SK-N-SH (cell line): ENCODE results near the gene TP53I13. TPM values are rescaled to one million over a fixed set of nuclear protein-coding genes. Genes with fewer than 3 reads are reported as not detected.
A peak's percentile ranks its signal among the peaks of the same experiment; 100 is the strongest.

Experiments
- CTCF ChIA-PET: fragments of 300-600, 350-600 bp; formaldehyde crosslinking; extraction: SDS; loops from one replicate; lab custom pipeline; 2021; lab: Yijun Ruan, JAX
- POLR2A ChIA-PET: fragments of 350-600 bp; sonication (Branson Sonifier 250); formaldehyde crosslinking; extraction: SDS; loops from one replicate; lab custom pipeline; 2020; ENCODE audit warnings: antibody characterized with exemption, inconsistent platforms; lab: Yijun Ruan, JAX
- DNase-seq: peaks from one replicate; pipeline ENCODE4 v3.0.0; 2012
- H2AFZ ChIP-seq: fragments of 200-600 bp; sonication (generic); 2 replicates; pipeline ENCODE4 v1.8.1; 2016; ENCODE audit warnings: antibody characterized with exemption, mild to moderate bottlenecking, low read depth
- H3F3A ChIP-seq: fragments of 200-600 bp; sonication (generic); replicated peaks from 2 replicates; pipeline ENCODE3; 2016; ENCODE audit warnings: antibody characterized with exemption, mild to moderate bottlenecking; ENCODE audit not compliant: insufficient read depth
- H3K27ac ChIP-seq, 2 experiments: fragments of 200-500 bp in 1 of 2; fragments of 200-600 bp in 1 of 2; sonication (Bioruptor generic) in 1 of 2; sonication (generic), shearing (Covaris generic) in 1 of 2; 2 replicates each; pipeline versions ENCODE4 v1.5.1 to v1.6.1; 2014 to 2016; ENCODE audit warnings: low read depth in 2 of 2, inconsistent platforms in 1 of 2, low read length in 1 of 2, mild to moderate bottlenecking in 1 of 2, mixed read lengths in 1 of 2
- H3K27me3 ChIP-seq: fragments of 200-600 bp; sonication (generic), shearing (Covaris generic); 2 replicates; pipeline ENCODE4 v1.6.1; 2016; ENCODE audit warnings: mixed run types; ENCODE audit not compliant: insufficient read depth
- H3K36me3 ChIP-seq, 2 experiments: fragments of 200-500 bp in 1 of 2; fragments of 200-600 bp in 1 of 2; sonication (Bioruptor generic) in 1 of 2; sonication (generic) in 1 of 2; replicated peaks in 1 of 2; 2 replicates each; pipeline versions ENCODE3 to v1.5.1; 2014 to 2016; ENCODE audit warnings: low read length in 1 of 2, mild to moderate bottlenecking in 1 of 2; ENCODE audit not compliant: insufficient read depth in 2 of 2, control insufficient read depth in 1 of 2
- H3K4me1 ChIP-seq, 2 experiments: fragments of 200-500 bp in 1 of 2; fragments of 200-600 bp in 1 of 2; sonication (Bioruptor generic) in 1 of 2; sonication (generic), shearing (Covaris generic) in 1 of 2; 2 replicates each; pipeline versions ENCODE4 v1.5.1 to v1.6.1; 2014 to 2016; ENCODE audit warnings: low read depth in 1 of 2, low read length in 1 of 2, mixed run types in 1 of 2; ENCODE audit not compliant: insufficient read depth in 2 of 2, control insufficient read depth in 1 of 2
- H3K4me2 ChIP-seq: fragments of 200-600 bp; sonication (generic), shearing (Covaris generic); 2 replicates; pipeline ENCODE4 v1.6.1; 2017; ENCODE audit warnings: mixed run types
- H3K4me3 ChIP-seq, 2 experiments: fragments of 200-500 bp in 1 of 2; fragments of 200-600 bp in 1 of 2; sonication (Bioruptor generic) in 1 of 2; sonication (generic), shearing (Covaris generic) in 1 of 2; 2 replicates each; pipeline versions ENCODE4 v1.5.1 to v1.8.1; 2014 to 2016; ENCODE audit warnings: low read depth in 2 of 2, inconsistent platforms in 1 of 2, low read length in 1 of 2, mild to moderate bottlenecking in 1 of 2, mixed read lengths in 1 of 2, moderate library complexity in 1 of 2
- H3K79me2 ChIP-seq: fragments of 200-600 bp; sonication (generic); 2 replicates; pipeline ENCODE4 v1.8.1; 2017; ENCODE audit warnings: mild to moderate bottlenecking; ENCODE audit not compliant: insufficient read depth
- H3K9ac ChIP-seq: fragments of 200-600 bp; sonication (generic); 2 replicates; pipeline ENCODE4 v1.6.1; 2017; ENCODE audit warnings: mixed run types
- H3K9me2 ChIP-seq: fragments of 200-600 bp; sonication (generic); 2 replicates; pipeline ENCODE4 v1.6.1; 2017; ENCODE audit warnings: mixed run types
- H3K9me3 ChIP-seq: fragments of 200-600 bp; sonication (generic); 2 replicates; pipeline ENCODE4 v1.6.1; 2017; ENCODE audit warnings: mixed run types, mild to moderate bottlenecking, moderate library complexity
- H4K20me1 ChIP-seq: fragments of 200-600 bp; sonication (generic); 2 replicates; pipeline ENCODE4 v1.6.1; 2017; ENCODE audit warnings: mild to moderate bottlenecking, mixed run types; ENCODE audit not compliant: insufficient read depth
- CHD2 ChIP-seq: fragments of 150-350 bp; IDR thresholded peaks from 2 replicates; pipeline ENCODE4 v1.6.1; 2018; ENCODE audit warnings: low read length; ENCODE audit not compliant: partially characterized antibody
- ELF1 ChIP-seq: IDR thresholded peaks from 2 replicates; pipeline ENCODE4 v1.4.0; 2012
- EZH2phosphoT487 ChIP-seq: fragments of 200-600 bp; sonication (generic); IDR thresholded peaks from 2 replicates; pipeline ENCODE4 v1.6.1; 2017; ENCODE audit warnings: low read depth, mixed run types, mild to moderate bottlenecking, antibody characterized with exemption, moderate library complexity, borderline replicate concordance
- FOSL2 ChIP-seq: IDR thresholded peaks from 2 replicates; pipeline ENCODE4 v1.4.0; 2012; ENCODE audit warnings: low read depth, mild to moderate bottlenecking, moderate library complexity, borderline replicate concordance
- FOXJ3 ChIP-seq: sonication (generic); formaldehyde crosslinking; IDR thresholded peaks from 2 replicates; pipeline ENCODE4 v1.5.1; 2020; ENCODE audit warnings: mild to moderate bottlenecking, missing genetic modification reagents
- FOXM1 ChIP-seq: IDR thresholded peaks from 2 replicates; pipeline ENCODE4 v1.4.0; 2012; ENCODE audit warnings: low read depth, mild to moderate bottlenecking
- NFIC ChIP-seq: IDR thresholded peaks from 2 replicates; pipeline ENCODE4 v1.4.0; 2012; ENCODE audit warnings: borderline replicate concordance
- RFX5 ChIP-seq: IDR thresholded peaks from 2 replicates; pipeline ENCODE4 v1.6.1; 2012; ENCODE audit warnings: mild to moderate bottlenecking, improper control_type of control experiment, low read length
- RXRA ChIP-seq: IDR thresholded peaks from 2 replicates; pipeline ENCODE4 v1.4.0; 2012; ENCODE audit warnings: low read depth, mild to moderate bottlenecking, borderline replicate concordance
- SIN3A ChIP-seq: IDR thresholded peaks from 2 replicates; pipeline ENCODE4 v1.6.1; 2012; ENCODE audit warnings: low read depth, mild to moderate bottlenecking, low read length, moderate library complexity, borderline replicate concordance
- YY1 ChIP-seq: IDR thresholded peaks from 2 replicates; pipeline ENCODE4 v1.4.0; 2012; ENCODE audit warnings: low read depth, mild to moderate bottlenecking
- WGBS: methylation state at CpG from one replicate; pipeline ENCODE4 v1.1.6; 2017; ENCODE audit warnings: low lambda C conversion rate; 5-methylcytosine and 5-hydroxymethylcytosine counted together
- polyA plus RNA-seq, 3 experiments: library from polyadenylated mRNA; depleted of rRNA; stranded (reverse); fragments of >200 nt; gene quantifications; 2 replicates each; pipeline ENCODE4 v1.2.3, GENCODE V29; 2012
- TF ChIP-seq, protein P1 (sequence below): IDR thresholded peaks from 2 replicates; pipeline ENCODE4 v1.6.1; 2012; ENCODE audit warnings: mild to moderate bottlenecking, low read depth, low read length, moderate library complexity
- TF ChIP-seq, protein P2 (sequence below): IDR thresholded peaks from 2 replicates; pipeline ENCODE4; 2012
- TF ChIP-seq, protein P3 (sequence below): fragments of 150-350 bp; IDR thresholded peaks from 2 replicates; pipeline ENCODE4 v1.6.1; 2016; ENCODE audit warnings: mild to moderate bottlenecking, low read depth, low read length

Gene TP53I13
- polyA plus RNA-seq, 1 of the 3 experiments (the other 2 are of a cell fraction): 39.2 TPM

DNA sequence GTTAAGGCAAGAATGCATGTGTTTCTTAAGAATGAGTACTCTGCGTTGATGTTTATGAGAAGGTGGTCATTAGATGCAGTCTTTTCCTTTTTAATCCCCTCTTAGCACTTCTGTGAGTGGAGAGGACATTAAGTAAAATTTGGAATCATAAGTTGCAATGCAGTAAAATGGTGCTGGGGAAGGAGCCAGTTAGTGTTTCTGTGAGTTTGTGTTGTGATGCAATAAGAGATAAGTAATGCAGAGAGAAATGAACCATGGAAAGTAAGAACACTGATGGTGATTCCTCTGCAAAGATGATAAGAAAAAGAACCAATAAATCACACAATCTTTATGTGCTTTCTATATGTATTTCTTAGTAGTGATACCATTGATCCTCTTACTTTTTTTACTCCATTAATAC lies 21.7 kb upstream of the TP53I13 start:
- no peak overlapping the region for H3K27ac ChIP-seq
- H3K79me2 ChIP-seq: no peaks in the 10 kb centered on the region
- H3K9me3 ChIP-seq: no peaks in the 10 kb centered on the region
- H3K4me2 ChIP-seq: no peak overlapping the region
- H3F3A ChIP-seq: no peaks in the 10 kb centered on the region
- no peak for TF ChIP-seq FOXM1
- TF ChIP-seq, protein P1, sequence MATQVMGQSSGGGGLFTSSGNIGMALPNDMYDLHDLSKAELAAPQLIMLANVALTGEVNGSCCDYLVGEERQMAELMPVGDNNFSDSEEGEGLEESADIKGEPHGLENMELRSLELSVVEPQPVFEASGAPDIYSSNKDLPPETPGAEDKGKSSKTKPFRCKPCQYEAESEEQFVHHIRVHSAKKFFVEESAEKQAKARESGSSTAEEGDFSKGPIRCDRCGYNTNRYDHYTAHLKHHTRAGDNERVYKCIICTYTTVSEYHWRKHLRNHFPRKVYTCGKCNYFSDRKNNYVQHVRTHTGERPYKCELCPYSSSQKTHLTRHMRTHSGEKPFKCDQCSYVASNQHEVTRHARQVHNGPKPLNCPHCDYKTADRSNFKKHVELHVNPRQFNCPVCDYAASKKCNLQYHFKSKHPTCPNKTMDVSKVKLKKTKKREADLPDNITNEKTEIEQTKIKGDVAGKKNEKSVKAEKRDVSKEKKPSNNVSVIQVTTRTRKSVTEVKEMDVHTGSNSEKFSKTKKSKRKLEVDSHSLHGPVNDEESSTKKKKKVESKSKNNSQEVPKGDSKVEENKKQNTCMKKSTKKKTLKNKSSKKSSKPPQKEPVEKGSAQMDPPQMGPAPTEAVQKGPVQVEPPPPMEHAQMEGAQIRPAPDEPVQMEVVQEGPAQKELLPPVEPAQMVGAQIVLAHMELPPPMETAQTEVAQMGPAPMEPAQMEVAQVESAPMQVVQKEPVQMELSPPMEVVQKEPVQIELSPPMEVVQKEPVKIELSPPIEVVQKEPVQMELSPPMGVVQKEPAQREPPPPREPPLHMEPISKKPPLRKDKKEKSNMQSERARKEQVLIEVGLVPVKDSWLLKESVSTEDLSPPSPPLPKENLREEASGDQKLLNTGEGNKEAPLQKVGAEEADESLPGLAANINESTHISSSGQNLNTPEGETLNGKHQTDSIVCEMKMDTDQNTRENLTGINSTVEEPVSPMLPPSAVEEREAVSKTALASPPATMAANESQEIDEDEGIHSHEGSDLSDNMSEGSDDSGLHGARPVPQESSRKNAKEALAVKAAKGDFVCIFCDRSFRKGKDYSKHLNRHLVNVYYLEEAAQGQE: no peak
- no peak for TF ChIP-seq FOXJ3 (CRISPR knock-in tag)
- TF ChIP-seq, protein P2, sequence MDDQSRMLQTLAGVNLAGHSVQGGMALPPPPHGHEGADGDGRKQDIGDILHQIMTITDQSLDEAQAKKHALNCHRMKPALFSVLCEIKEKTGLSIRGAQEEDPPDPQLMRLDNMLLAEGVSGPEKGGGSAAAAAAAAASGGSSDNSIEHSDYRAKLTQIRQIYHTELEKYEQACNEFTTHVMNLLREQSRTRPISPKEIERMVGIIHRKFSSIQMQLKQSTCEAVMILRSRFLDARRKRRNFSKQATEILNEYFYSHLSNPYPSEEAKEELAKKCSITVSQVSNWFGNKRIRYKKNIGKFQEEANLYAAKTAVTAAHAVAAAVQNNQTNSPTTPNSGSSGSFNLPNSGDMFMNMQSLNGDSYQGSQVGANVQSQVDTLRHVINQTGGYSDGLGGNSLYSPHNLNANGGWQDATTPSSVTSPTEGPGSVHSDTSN: no peak
- no peak for TF ChIP-seq ELF1
- TF ChIP-seq YY1: no peak
- no peak for TF ChIP-seq EZH2phosphoT487
- no peak for TF ChIP-seq CHD2
- no peak for TF ChIP-seq RXRA
- TF ChIP-seq FOSL2: no peak
- no peaks in the 10 kb centered on the region for H4K20me1 ChIP-seq
- WGBS: 100% methylated on average over 1 of the region's 1 CpG
- H3K27me3 ChIP-seq: no peaks in the 10 kb centered on the region
- H3K9me2 ChIP-seq: no peaks in the 10 kb centered on the region
- CTCF ChIA-PET: interaction anchor here (3.1 kb wide), 1 partner anchor 10 kb away, joined by 14 read pairs; no protein-coding TSS in a partner anchor
- H3K4me1 ChIP-seq: peaks cover 4 to 7% of the 10 kb centered on the region in 2 experiments; a peak in 3 of 4 replicates
- POLR2A ChIA-PET: no interaction called here
- H2AFZ ChIP-seq: no peak overlapping the region
- H3K9ac ChIP-seq: no peak overlapping the region
- H3K36me3 ChIP-seq: peaks cover 45 to 58% of the 10 kb centered on the region in 2 experiments
- no peak for DNase-seq
- H3K4me3 ChIP-seq: no peak overlapping the region

DNA sequence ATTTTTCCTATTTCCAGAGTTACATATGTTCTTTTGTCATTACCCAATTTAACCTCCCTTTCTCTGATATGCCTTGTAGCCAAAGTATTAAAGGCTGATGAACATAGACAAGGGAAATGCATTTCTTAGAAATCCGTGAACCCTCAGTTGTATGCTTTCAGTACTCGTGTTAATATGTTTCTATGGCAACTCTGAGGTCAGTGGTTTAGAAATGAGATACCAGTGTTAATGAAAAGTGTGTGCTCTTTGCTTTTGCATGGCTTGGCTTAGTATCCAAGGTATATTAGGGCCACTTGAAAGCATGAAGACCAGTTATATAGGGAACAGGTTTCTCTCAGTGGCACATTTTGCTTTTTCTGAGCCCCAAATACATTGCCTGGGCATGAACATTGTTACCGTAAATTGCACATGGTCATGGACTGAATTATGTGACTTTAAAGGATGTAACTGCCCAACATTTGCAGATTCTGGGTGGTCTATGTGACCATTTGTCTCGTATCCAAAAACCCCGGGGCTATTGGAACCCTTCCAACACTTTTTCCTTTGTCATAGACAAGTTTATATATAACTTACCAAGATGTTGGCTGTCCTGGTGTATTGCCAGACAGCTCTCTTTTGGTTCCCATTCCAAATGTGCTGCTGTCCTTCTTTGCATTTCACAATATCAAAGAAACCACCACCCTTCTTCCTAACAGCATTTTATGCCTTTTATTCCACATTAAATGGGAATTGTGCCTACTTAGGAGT lies 19.2 kb upstream of the TP53I13 start:
- Histone ChIP-seq H3K4me1 (peaks cover 4 to 7% of the 10 kb centered on the region in 2 experiments; a peak in 3 of 4 replicates), H3K4me2 (no peak overlapping the region), H3K79me2 (no peaks in the 10 kb centered on the region), H2AFZ (no peak overlapping the region), H3K4me3 (no peak overlapping the region), H3K27ac (peak overlapping the region in 1 of 2 experiments; percentile 47; a peak in 1 of 4 replicates), H3K9me2 (no peaks in the 10 kb centered on the region), H3K9ac (no peak overlapping the region), H3K36me3 (peaks cover 23 to 34% of the 10 kb centered on the region in 2 experiments), H3K9me3 (no peaks in the 10 kb centered on the region), H4K20me1 (no peaks in the 10 kb centered on the region), H3F3A (no peaks in the 10 kb centered on the region), H3K27me3 (no peaks in the 10 kb centered on the region)
- peak; percentile 25 for DNase-seq
- WGBS: 59% methylated on average over 5 of the region's 5 CpGs
- ChIA-PET POLR2A (no interaction called here), CTCF (interaction anchor here (0.9 to 2.1 kb wide), 4 partner anchors 12 to 179 kb away, joined by 3 to 7 read pairs (median 4); no protein-coding TSS in a partner anchor)
- TF ChIP-seq, protein P1: no peak
- TF ChIP-seq RFX5: no peak
- no peak for TF ChIP-seq NFIC
- no peak for TF ChIP-seq SIN3A
- TF ChIP-seq EZH2phosphoT487: no peak
- TF ChIP-seq, protein P3, sequence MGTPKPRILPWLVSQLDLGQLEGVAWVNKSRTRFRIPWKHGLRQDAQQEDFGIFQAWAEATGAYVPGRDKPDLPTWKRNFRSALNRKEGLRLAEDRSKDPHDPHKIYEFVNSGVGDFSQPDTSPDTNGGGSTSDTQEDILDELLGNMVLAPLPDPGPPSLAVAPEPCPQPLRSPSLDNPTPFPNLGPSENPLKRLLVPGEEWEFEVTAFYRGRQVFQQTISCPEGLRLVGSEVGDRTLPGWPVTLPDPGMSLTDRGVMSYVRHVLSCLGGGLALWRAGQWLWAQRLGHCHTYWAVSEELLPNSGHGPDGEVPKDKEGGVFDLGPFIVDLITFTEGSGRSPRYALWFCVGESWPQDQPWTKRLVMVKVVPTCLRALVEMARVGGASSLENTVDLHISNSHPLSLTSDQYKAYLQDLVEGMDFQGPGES: no peak
- TF ChIP-seq, protein P2: no peak
